Heart left ventricle (tissue), 16 donors: ENCODE data around the gene CRYL1. TPM values are rescaled to one million over a fixed set of nuclear protein-coding genes. Genes with fewer than 3 reads are reported as not detected.
"Not testable (repeated sequence)": the region's sequence is repeated elsewhere in the genome, so short reads cannot be mapped to it uniquely, and the experiment has no call there.

Source experiments
- ATAC-seq, 4 donors: fragments of 200-7000 bp; cut with Tn5 transposase; one replicate each; pipeline ENCODE4 v1.9.1; 2020 to 2022; ENCODE audit warnings: moderate library complexity in 4 of 4, mild to moderate bottlenecking in 3 of 4, moderate number of reproducible peaks in 1 of 4
- DNase-seq, 5 donors: peaks; one replicate each; pipeline ENCODE4 v3.0.0-alpha.2; 2020
- H3K27ac ChIP-seq, 12 donors: fragments of 200-600 bp; sonication (generic) in 4 of 12; one replicate each; pipeline versions ENCODE4 v1.5.0 to v1.8.0; 2016 to 2022; ENCODE audit warnings: mild to moderate bottlenecking in 2 of 12
- H3K27me3 ChIP-seq, 9 donors: fragments of 200-600 bp; sonication (generic) in 2 of 9; one replicate each; pipeline versions ENCODE4 v1.5.1 to v1.8.0; 2016 to 2022; ENCODE audit warnings: mild to moderate bottlenecking in 3 of 9
- H3K36me3 ChIP-seq, 9 donors: fragments of 200-600 bp; sonication (generic) in 2 of 9; one replicate each; pipeline versions ENCODE4 v1.5.0 to v1.8.0; 2018 to 2022; ENCODE audit warnings: mild to moderate bottlenecking in 2 of 9
- H3K4me1 ChIP-seq, 12 donors: fragments of 200-600 bp; sonication (generic) in 4 of 12; one replicate each; pipeline versions ENCODE4 v1.5.0 to v1.8.0; 2016 to 2022; ENCODE audit warnings: mild to moderate bottlenecking in 3 of 12
- H3K4me3 ChIP-seq, 12 donors: fragments of 200-600 bp; sonication (generic) in 4 of 12; one replicate each; pipeline versions ENCODE4 v1.5.0 to v1.8.0; 2017 to 2022; ENCODE audit warnings: mild to moderate bottlenecking in 9 of 12, moderate library complexity in 4 of 12
- H3K9me3 ChIP-seq, 12 donors: fragments of 200-600 bp; sonication (generic) in 4 of 12; one replicate each; pipeline versions ENCODE4 v1.5.0 to v1.8.0; 2016 to 2022; ENCODE audit warnings: mild to moderate bottlenecking in 1 of 12
- CTCF ChIP-seq, 12 donors: fragments of 200-600 bp; sonication (generic) in 4 of 12; IDR thresholded peaks; one replicate each; pipeline versions ENCODE4 v1.5.0 to v1.8.0; 2018 to 2022; ENCODE audit warnings: antibody characterized with exemption in 12 of 12, mild to moderate bottlenecking in 5 of 12
- POLR2A ChIP-seq, 2 donors: fragments of 450-650 bp; IDR thresholded peaks; one replicate each; pipeline ENCODE4 v1.6.1; 2017; ENCODE audit warnings: antibody characterized with exemption in 2 of 2, mild to moderate bottlenecking in 2 of 2, moderate library complexity in 2 of 2
- WGBS, 4 donors: extraction: QIAGEN DNeasy Blood & Tissue Kit in 2 of 4; methylation state at CpG; one replicate each; pipeline versions ENCODE4 v1.1.5 to v1.1.7; 2013 to 2018; 5-methylcytosine and 5-hydroxymethylcytosine counted together
- intact Hi-C, 10 donors: fragments of 100-400 bp; cut with DNase I; formaldehyde crosslinking; loops; one replicate each; pipeline versions ENCODE4 v1.11.1 to v1.14.2; 2022
- polyA plus RNA-seq, 2 donors: library from polyadenylated mRNA; stranded (reverse); fragments of 200-250 nt; gene quantifications; one replicate each; pipeline ENCODE4 v1.2.3, GENCODE V29; 2013
- total RNA-seq, 9 donors: library from RNA; depleted of rRNA in 2 of 9; stranded (reverse); fragments of >200 nt in 2 of 9; fragmentation: NEBNext Ultra II Directional in 3 of 9; extraction: Animal tissue kit (Norgen Biotek cat#: 25700) in 3 of 9; gene quantifications; one replicate each; pipeline versions ENCODE4 v1.1.0 to v1.2.4, GENCODE V29; 2016 to 2023
- donor health status: ischemic (EF 13 %, LVEDD 7.1; RV severe dilation, severe dysfunction).
- donor health status: healthy with polysubstance abuse.
- donor health status: DM: no; HTN: yes; CAD: no.
- donor health status: DM: no; HTN: no; CAD: no.
- donor health status: ischemic (EF 25% LVEDD 6.9; RV normal size, moderate dysfunction).
- donor health status: ischemic (EF 25% LVEDD 5.7; RV mildly dilated, moderate dysfunction).
- donor health status: healthy.
- donor health status: DM: yes; HTN: yes; CAD: no.
- donor health status: ischemic (EF 35%, LVEDD 5.7; RV mildly dilated, moderate dysfunction).
- donor health status: nonischemic (EF 11% LVEDD 7.7; RV severe dilation, severe dysfunction).
- donor health status: DM: yes; HTN: yes; CAD: no.
- donor health status: PGD.
- donor health status: ischemic (EF 29% LVEDD 5.4; RV normal size, mild dysfunction).
- donor health status: nonischemic (EF 23%, LVEDD 6.1; RV moderate dilation, normal function).

Gene CRYL1
- total and polyA plus RNA-seq, 11 donors, result 10.7 to 36.5 (median 20.9) TPM

- Histone ChIP-seq H3K27me3 (no peaks in the 10 kb centered on the region), H3K36me3 (peaks cover 0 to 17% (median 0%) of the 10 kb centered on the region in 9 donors), H3K4me3 (no peak overlapping the region), H3K27ac (no peak overlapping the region), H3K9me3 (no peaks in the 10 kb centered on the region), H3K4me1 (peaks cover 0 to 5% (median 0%) of the 10 kb centered on the region in 12 donors)
- DNase-seq (no peak), ATAC-seq (no peak)
- intact Hi-C loops, result no loop called here
- 89 to 95% (median 93%) methylated on average over 10 of the region's 10 CpGs for WGBS, 4 donors
- no peak for TF ChIP-seq CTCF (IDR thresholded peaks at IDR 0.05)
Observed at GRCh38 chr13:20436505-20436904, 89.2 kb downstream of the CRYL1 start.

- H3K27ac ChIP-seq, result no peak overlapping the region
- H3K4me3 ChIP-seq, result no peak overlapping the region
- 71 to 94% (median 74%) methylated on average over 21 to 57 of the region's 57 CpGs for WGBS, 4 donors
- H3K9me3 ChIP-seq, result no peaks in the 10 kb centered on the region
- H3K36me3 ChIP-seq, result peaks cover 0 to 24% (median 0%) of the 10 kb centered on the region in 9 donors
- ATAC-seq (peak in 2 of 4 donors; percentile 5 to 18), DNase-seq (no peak)
- H3K27me3 ChIP-seq, result no peaks in the 10 kb centered on the region
- TF ChIP-seq POLR2A (IDR thresholded peaks at IDR 0.05) (no peak), CTCF (IDR thresholded peaks at IDR 0.05) (no peak)
- peaks cover 0 to 5% (median 0%) of the 10 kb centered on the region in 12 donors for H3K4me1 ChIP-seq
- intact Hi-C loops, result no loop called here
Observed at GRCh38 chr13:20435616-20436368, 89.9 kb downstream of the CRYL1 start.

- WGBS, 4 donors, result 95 to 97% (median 96%) methylated on average over 9 of the region's 9 CpGs
- not testable (repeated sequence) for DNase-seq
Observed at GRCh38 chr13:20434210-20434609, 91.4 kb downstream of the CRYL1 start.

GRCh38 chr13:20431687-20432384 lies 93.8 kb downstream of the CRYL1 start:
- intact Hi-C loops, result no loop called here
- 84 to 89% (median 85%) methylated on average over 15 of the region's 15 CpGs for WGBS, 4 donors

More at GRCh38 chr13:20434210-20434609, 91.4 kb downstream of the CRYL1 start:
- intact Hi-C loops, ATAC-seq, H3K9me3 ChIP-seq, H3K4me1 ChIP-seq, H3K27ac ChIP-seq, H3K27me3 ChIP-seq, H3K4me3 ChIP-seq: not testable (repeated sequence)
- H3K36me3 ChIP-seq, result peaks cover 0 to 26% (median 0%) of the 10 kb centered on the region in 9 donors

More at GRCh38 chr13:20431687-20432384, 93.8 kb downstream of the CRYL1 start:
- TF ChIP-seq CTCF (IDR thresholded peaks at IDR 0.05) (no peak), POLR2A (IDR thresholded peaks at IDR 0.05) (no peak)
- H3K36me3 ChIP-seq, result peaks cover 0 to 21% (median 4%) of the 10 kb centered on the region in 9 donors
- ATAC-seq, result no peak
- no peak for DNase-seq
- peaks cover 0 to 6% (median 1%) of the 10 kb centered on the region in 12 donors for H3K4me1 ChIP-seq
- H3K4me3 ChIP-seq, result no peak overlapping the region
- H3K27ac ChIP-seq, result no peak overlapping the region
- no peaks in the 10 kb centered on the region for H3K9me3 ChIP-seq
- H3K27me3 ChIP-seq, result no peaks in the 10 kb centered on the region
